H9 (cell line): ENCODE results near the gene HS3ST1. TPM values are rescaled to one million over a fixed set of nuclear protein-coding genes. Genes with fewer than 3 reads are reported as not detected.

ENCODE experiments used
- DNase-seq: peaks from one replicate; pipeline ENCODE4 v3.0.0-alpha.2; 2017
- H2AFZ ChIP-seq: one replicate; pipeline ENCODE4 v1.6.1; 2013; ENCODE audit warnings: mild to moderate bottlenecking, low read length, control low read depth, moderate library complexity
- H2AK5ac ChIP-seq: 2 replicates; pipeline ENCODE4 v1.6.1; 2013; ENCODE audit warnings: low read length, control low read depth, mixed read lengths; ENCODE audit not compliant: insufficient read length
- H2BK120ac ChIP-seq: one replicate; pipeline ENCODE4 v1.6.1; 2013; ENCODE audit warnings: low read depth, mild to moderate bottlenecking, low read length, control low read depth, inconsistent platforms; ENCODE audit not compliant: poor library complexity, severe bottlenecking
- H2BK12ac ChIP-seq: 2 replicates; pipeline ENCODE4 v1.6.1; 2013; ENCODE audit warnings: low read length, control low read depth, mixed read lengths, low read depth; ENCODE audit not compliant: insufficient read length
- H2BK15ac ChIP-seq: 2 replicates; pipeline ENCODE4 v1.6.1; 2013; ENCODE audit warnings: low read depth, low read length, control low read depth
- H2BK20ac ChIP-seq: one replicate; pipeline ENCODE4 v1.6.1; 2013; ENCODE audit warnings: low read depth, mild to moderate bottlenecking, low read length, control low read depth, inconsistent platforms; ENCODE audit not compliant: poor library complexity, severe bottlenecking
- H2BK5ac ChIP-seq: 2 replicates; pipeline ENCODE4 v1.6.1; 2013; ENCODE audit warnings: low read length, control low read depth, mixed read lengths; ENCODE audit not compliant: insufficient read length
- H3K14ac ChIP-seq: 2 replicates; pipeline ENCODE4 v1.6.1; 2013; ENCODE audit warnings: low read length, control low read depth; ENCODE audit not compliant: insufficient read depth
- H3K18ac ChIP-seq: 2 replicates; pipeline ENCODE4 v1.6.1; 2013; ENCODE audit warnings: low read depth, mild to moderate bottlenecking, mixed read lengths, low read length, control low read depth; ENCODE audit not compliant: insufficient read length
- H3K23ac ChIP-seq: 2 replicates; pipeline ENCODE4 v1.6.1; 2013; ENCODE audit warnings: low read length, control low read depth, mixed read lengths, low read depth; ENCODE audit not compliant: insufficient read length
- H3K23me2 ChIP-seq: 2 replicates; pipeline ENCODE4 v1.6.1; 2013; ENCODE audit warnings: low read depth, mild to moderate bottlenecking, mixed read lengths, low read length, control low read depth; ENCODE audit not compliant: insufficient read length, poor library complexity, severe bottlenecking
- H3K27ac ChIP-seq: 2 replicates; pipeline ENCODE4 v1.5.1; 2013; ENCODE audit warnings: low read length, control low read depth, mixed read lengths, low read depth; ENCODE audit not compliant: insufficient read length
- H3K27me3 ChIP-seq: 2 replicates; pipeline ENCODE4 v1.6.1; 2013; ENCODE audit warnings: low read length, control low read depth, inconsistent platforms; ENCODE audit not compliant: insufficient read depth
- H3K4ac ChIP-seq: 2 replicates; pipeline ENCODE4 v1.6.1; 2013; ENCODE audit warnings: low read depth, mild to moderate bottlenecking, control low read depth, inconsistent platforms, low read length, moderate library complexity
- H3K4me1 ChIP-seq: 2 replicates; pipeline ENCODE4 v1.6.1; 2013; ENCODE audit warnings: low read length, control low read depth, inconsistent platforms; ENCODE audit not compliant: insufficient read depth
- H3K4me2 ChIP-seq: 2 replicates; pipeline ENCODE4 v1.6.1; 2013; ENCODE audit warnings: low read length, control low read depth, mixed read lengths; ENCODE audit not compliant: insufficient read length, insufficient read depth
- H3K56ac ChIP-seq: 2 replicates; pipeline ENCODE4 v1.6.1; 2013; ENCODE audit warnings: low read depth, mild to moderate bottlenecking, mixed read lengths, low read length, control low read depth; ENCODE audit not compliant: insufficient read length
- H3K79me1 ChIP-seq: 2 replicates; pipeline ENCODE4 v1.6.1; 2013; ENCODE audit warnings: low read depth, mild to moderate bottlenecking, moderate library complexity, low read length, control low read depth, inconsistent platforms; ENCODE audit not compliant: insufficient read depth, poor library complexity, severe bottlenecking
- H3K79me2 ChIP-seq: 2 replicates; pipeline ENCODE4 v1.6.1; 2013; ENCODE audit warnings: low read length, control low read depth, inconsistent platforms; ENCODE audit not compliant: insufficient read depth
- H3K9ac ChIP-seq: 2 replicates; pipeline ENCODE4 v1.6.1; 2013; ENCODE audit warnings: low read length, control low read depth, mixed read lengths; ENCODE audit not compliant: insufficient read length; ENCODE audit errors: extremely low read depth
- H3K9me3 ChIP-seq: one replicate; pipeline ENCODE4 v1.6.1; 2013; ENCODE audit warnings: low read depth, low read length, inconsistent platforms; ENCODE audit not compliant: control insufficient read depth
- H3T11ph ChIP-seq: one replicate; pipeline ENCODE4 v1.6.1; 2013; ENCODE audit warnings: mild to moderate bottlenecking, low read length, control low read depth, inconsistent platforms
- H4K20me1 ChIP-seq: one replicate; pipeline ENCODE4 v1.6.1; 2013; ENCODE audit not compliant: control insufficient read depth, insufficient read length, insufficient read depth
- H4K5ac ChIP-seq: 2 replicates; pipeline ENCODE4 v1.6.1; 2013; ENCODE audit warnings: low read depth, mild to moderate bottlenecking, mixed read lengths, low read length, control low read depth; ENCODE audit not compliant: insufficient read length
- H4K8ac ChIP-seq: replicated peaks from 2 replicates; pipeline ENCODE4 v1.6.1; 2013; ENCODE audit warnings: low read length, control low read depth, mixed read lengths, low read depth; ENCODE audit not compliant: insufficient read length
- H4K91ac ChIP-seq: 2 replicates; pipeline ENCODE4 v1.6.1; 2013; ENCODE audit warnings: low read depth, mild to moderate bottlenecking, moderate library complexity, mixed read lengths, low read length, control low read depth; ENCODE audit not compliant: insufficient read length
- H3K27ac Mint-ChIP-seq, 3 experiments: 2 replicates in 2 of 3; 3 replicates in 1 of 3; pipeline ENCODE4 v1.8.0; 2020 to 2021; ENCODE audit warnings: mixed read lengths in 3 of 3, mild to moderate bottlenecking in 1 of 3, moderate library complexity in 1 of 3
- H3K27me3 Mint-ChIP-seq: 2 replicates; pipeline ENCODE4 v1.8.0; 2021; ENCODE audit warnings: low read depth, mild to moderate bottlenecking, moderate library complexity, mixed read lengths
- H3K36me3 Mint-ChIP-seq, 3 experiments: 2 replicates in 2 of 3; 3 replicates in 1 of 3; pipeline ENCODE4 v1.8.0; 2020 to 2021; ENCODE audit warnings: low read depth in 3 of 3, mixed read lengths in 3 of 3; ENCODE audit not compliant: insufficient read depth in 1 of 3
- H3K4me1 Mint-ChIP-seq, 2 experiments: 2 replicates each; pipeline ENCODE4 v1.8.0; 2020; ENCODE audit warnings: mixed read lengths in 2 of 2
- H3K4me3 Mint-ChIP-seq, 2 experiments: 2 replicates in 1 of 2; 3 replicates in 1 of 2; pipeline ENCODE4 v1.8.0; 2020 to 2021; ENCODE audit warnings: mild to moderate bottlenecking in 2 of 2, mixed read lengths in 2 of 2, moderate library complexity in 1 of 2
- H3K9me3 Mint-ChIP-seq, 2 experiments: 2 replicates in 1 of 2; 3 replicates in 1 of 2; pipeline ENCODE4 v1.8.0; 2020; ENCODE audit warnings: mild to moderate bottlenecking in 2 of 2, mixed read lengths in 2 of 2, moderate library complexity in 1 of 2
- WGBS: extraction: QIAGEN DNeasy Blood & Tissue Kit; methylation state at CpG from one replicate; pipeline ENCODE4 v1.1.7; 2013; ENCODE audit warnings: missing lambda C conversion rate, low lambda C conversion rate, mixed read lengths; ENCODE audit not compliant: insufficient read length; ENCODE audit errors: extremely low coverage; 5-methylcytosine and 5-hydroxymethylcytosine counted together
- total RNA-seq: library from RNA; stranded (reverse); gene quantifications from 2 replicates; pipeline ENCODE4 v1.2.1, GENCODE V29; 2021
- TF ChIP-seq, protein P1 (sequence below): fragments of 200-600 bp; sonication (generic); conservative IDR thresholded peaks from 3 replicates; pipeline ENCODE4 v1.8.0; 2021; ENCODE audit warnings: antibody characterized with exemption, mild to moderate bottlenecking

Gene HS3ST1
- total RNA-seq, 1 experiment from 2014 or later: 0.04 TPM

DNA sequence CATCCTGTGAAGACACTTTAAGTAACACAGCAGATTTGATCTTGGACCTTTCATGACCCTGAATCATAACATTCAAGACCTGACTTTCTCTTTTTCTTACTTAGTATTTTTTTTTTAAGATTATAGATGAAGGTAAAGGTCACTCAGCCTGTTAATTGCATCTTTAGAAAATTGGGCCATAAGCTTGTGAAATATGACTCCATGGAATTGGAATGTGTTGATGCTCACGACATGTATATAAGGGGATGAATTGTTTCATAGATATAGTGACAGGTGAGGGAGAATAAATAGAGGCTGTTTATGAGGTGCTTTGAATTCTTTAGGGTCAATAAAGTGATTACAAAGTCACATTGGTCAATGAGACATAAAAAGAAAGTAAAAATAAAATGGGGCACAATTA lies 27.7 kb upstream of the HS3ST1 start:
- Histone ChIP-seq H4K91ac (no peak overlapping the region), H3K79me2 (no peaks in the 10 kb centered on the region), H3K18ac (no peak overlapping the region), H2BK12ac (no peak overlapping the region), H3K79me1 (no peaks in the 10 kb centered on the region), H3K27me3 (no peaks in the 10 kb centered on the region), H3K27ac (no peak overlapping the region), H2BK5ac (no peak overlapping the region), H3K23ac (no peak overlapping the region), H2BK20ac (no peak overlapping the region), H3K14ac (no peak overlapping the region), H3K56ac (no peak overlapping the region), H2AK5ac (no peak overlapping the region), H3K4me2 (no peak overlapping the region), H3K9me3 (no peaks in the 10 kb centered on the region), H4K8ac (no peak overlapping the region), H3K9ac (no peak overlapping the region), H2AFZ (no peak overlapping the region), H2BK120ac (no peak overlapping the region), H2BK15ac (no peak overlapping the region), H3K4me1 (no peaks in the 10 kb centered on the region), H3K4ac (no peak overlapping the region), H4K5ac (no peak overlapping the region), H3K23me2 (no peaks in the 10 kb centered on the region), H3T11ph (no peak overlapping the region), H4K20me1 (no peaks in the 10 kb centered on the region)
- Mint-ChIP-seq H3K36me3 (peaks cover 0 to 15% (median 2%) of the 10 kb centered on the region in 3 experiments; a peak in 4 of 7 replicates), H3K4me3 (no peak overlapping the region), H3K4me1 (no peaks in the 10 kb centered on the region), H3K27ac (no peak overlapping the region), H3K27me3 (no peaks in the 10 kb centered on the region), H3K9me3 (peaks cover 11 to 12% of the 10 kb centered on the region in 2 experiments)
- TF ChIP-seq, protein P1, sequence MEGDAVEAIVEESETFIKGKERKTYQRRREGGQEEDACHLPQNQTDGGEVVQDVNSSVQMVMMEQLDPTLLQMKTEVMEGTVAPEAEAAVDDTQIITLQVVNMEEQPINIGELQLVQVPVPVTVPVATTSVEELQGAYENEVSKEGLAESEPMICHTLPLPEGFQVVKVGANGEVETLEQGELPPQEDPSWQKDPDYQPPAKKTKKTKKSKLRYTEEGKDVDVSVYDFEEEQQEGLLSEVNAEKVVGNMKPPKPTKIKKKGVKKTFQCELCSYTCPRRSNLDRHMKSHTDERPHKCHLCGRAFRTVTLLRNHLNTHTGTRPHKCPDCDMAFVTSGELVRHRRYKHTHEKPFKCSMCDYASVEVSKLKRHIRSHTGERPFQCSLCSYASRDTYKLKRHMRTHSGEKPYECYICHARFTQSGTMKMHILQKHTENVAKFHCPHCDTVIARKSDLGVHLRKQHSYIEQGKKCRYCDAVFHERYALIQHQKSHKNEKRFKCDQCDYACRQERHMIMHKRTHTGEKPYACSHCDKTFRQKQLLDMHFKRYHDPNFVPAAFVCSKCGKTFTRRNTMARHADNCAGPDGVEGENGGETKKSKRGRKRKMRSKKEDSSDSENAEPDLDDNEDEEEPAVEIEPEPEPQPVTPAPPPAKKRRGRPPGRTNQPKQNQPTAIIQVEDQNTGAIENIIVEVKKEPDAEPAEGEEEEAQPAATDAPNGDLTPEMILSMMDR: no peak
- DNase-seq: no peak
- WGBS: no CpG with 5 or more reads among the region's 1 CpG
